Iris pigment epithelial cell (primary cell): ENCODE results near the gene SEMA6A.
A peak's percentile ranks its signal among the peaks of the same experiment; 100 is the strongest.

Source experiments
- DNase-seq: peaks from one replicate; pipeline ENCODE4 v3.0.0-alpha.2; 2011; ENCODE audit warnings: low read depth

Gene SEMA6A

GRCh38 chr5:116575326-116576052 lies 866 bp upstream of the SEMA6A start:
- DNase-seq, result no peak

GRCh38 chr5:116573702-116574366 lies 789 bp downstream of the SEMA6A start:
- DNase-seq, result peak; percentile 31

GRCh38 chr5:116573279-116573701 lies 1.3 kb downstream of the SEMA6A start:
- peak; percentile 13 for DNase-seq

- DNase-seq, result peak; percentile 6
Observed at GRCh38 chr5:116572350-116573278, 2.0 kb downstream of the SEMA6A start.

GRCh38 chr5:116571568-116572349 lies 2.9 kb downstream of the SEMA6A start:
- no peak for DNase-seq

GRCh38 chr5:116569999-116570398 lies 4.6 kb downstream of the SEMA6A start:
- no peak for DNase-seq

GRCh38 chr5:116567106-116567505 lies 7.5 kb downstream of the SEMA6A start:
- no peak for DNase-seq

- DNase-seq, result no peak
Observed at GRCh38 chr5:116566251-116566650, 8.4 kb downstream of the SEMA6A start.

GRCh38 chr5:116564756-116565490 lies 9.7 kb downstream of the SEMA6A start:
- no peak for DNase-seq

GRCh38 chr5:116564312-116564711 lies 10.3 kb downstream of the SEMA6A start:
- DNase-seq, result no peak

GRCh38 chr5:116563736-116564308 lies 10.8 kb downstream of the SEMA6A start:
- no peak for DNase-seq

- no peak for DNase-seq
Observed at GRCh38 chr5:116562669-116563068, 12.0 kb downstream of the SEMA6A start.

GRCh38 chr5:116561658-116562057 lies 13.0 kb downstream of the SEMA6A start:
- no peak for DNase-seq

GRCh38 chr5:116559673-116560164 lies 14.9 kb downstream of the SEMA6A start:
- DNase-seq, result no peak

- no peak for DNase-seq
Observed at GRCh38 chr5:116559239-116559638, 15.4 kb downstream of the SEMA6A start.

GRCh38 chr5:116557669-116558271 lies 16.9 kb downstream of the SEMA6A start:
- peak; percentile 27 for DNase-seq

- DNase-seq, result no peak
Observed at GRCh38 chr5:116554764-116555163, 19.9 kb downstream of the SEMA6A start.

- DNase-seq, result no peak
Observed at GRCh38 chr5:116553366-116553765, 21.3 kb downstream of the SEMA6A start.

- DNase-seq, result no peak
Observed at GRCh38 chr5:116550082-116550481, 24.5 kb downstream of the SEMA6A start.

GRCh38 chr5:116546743-116547124 lies 27.9 kb downstream of the SEMA6A start:
- DNase-seq, result no peak
